ENCODE data around the gene CDK14. TPM values are rescaled to one million over a fixed set of nuclear protein-coding genes. Genes with fewer than 3 reads are reported as not detected.

Gene CDK14
- total and polyA plus RNA-seq, 2 donors (not counting 1 experiment from before 2014, with no cell fraction given): 42.1 to 167 TPM

DNA sequence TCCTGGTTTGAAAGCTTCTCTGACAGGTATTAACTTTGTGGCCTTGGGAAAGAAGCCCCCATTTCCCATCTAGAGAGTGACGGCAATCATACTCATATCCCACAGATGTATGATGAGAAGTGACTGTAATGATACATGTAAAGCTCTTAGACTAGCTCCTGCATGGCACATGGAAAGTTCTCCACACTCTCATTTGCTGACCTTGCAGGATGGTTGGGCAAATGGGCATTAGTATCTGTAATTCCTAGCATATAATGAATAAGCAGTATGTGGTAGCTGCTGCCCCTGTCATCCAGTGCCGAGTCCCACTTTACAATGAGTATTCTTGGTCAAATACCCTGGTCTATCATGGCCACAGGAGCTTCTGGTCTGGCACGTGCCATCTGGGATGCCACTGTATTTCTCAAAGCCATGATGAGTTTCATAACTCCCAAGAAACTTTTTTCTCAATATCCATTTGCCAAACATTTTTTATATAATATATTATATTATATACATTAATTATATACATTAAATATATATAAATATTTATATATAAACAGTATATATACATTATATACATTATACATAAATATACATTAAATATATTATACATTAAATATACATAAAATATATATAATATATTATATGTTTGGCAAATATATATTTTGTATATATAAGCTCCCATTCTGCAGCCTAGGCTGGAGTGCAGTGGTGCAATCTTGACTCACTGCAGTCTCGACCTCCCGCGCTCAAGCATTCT lies 561.6 kb downstream of the CDK14 start:
- Histone ChIP-seq H3K27ac (ENCODE audit: low read length in 2 of 2) (no peak overlapping the region), H4K20me1 (ENCODE audit: control insufficient read depth, insufficient read depth, low read length, poor library complexity, severe bottlenecking) (no peaks in the 10 kb centered on the region), H3K9me3 (ENCODE audit: control extremely low read depth in 1 of 3, control insufficient read depth in 2 of 3, insufficient read depth in 1 of 3, low read length in 2 of 3) (no peaks in the 10 kb centered on the region), H3K4me2 (replicated peaks; ENCODE audit: low read depth, low read length, poor library complexity, severe bottlenecking) (no peak overlapping the region), H3K79me2 (ENCODE audit: control insufficient read depth, insufficient read depth, low read length) (no peaks in the 10 kb centered on the region), H3K36me3 (replicated peaks in 1 of 2; ENCODE audit: control extremely low read depth in 1 of 2, control insufficient read depth in 1 of 2, extremely low read depth in 1 of 2, insufficient read depth in 2 of 2, low read length in 1 of 2) (peaks cover 3 to 4% of the 10 kb centered on the region in 2 experiments), H2AFZ (ENCODE audit: insufficient read depth, low read depth, low read length, poor library complexity, severe bottlenecking) (no peak overlapping the region), H3K27me3 (replicated peaks in 1 of 4; ENCODE audit: control extremely low read depth in 1 of 4, control insufficient read depth in 3 of 4, insufficient read depth in 4 of 4, low read length in 3 of 4) (no peaks in the 10 kb centered on the region), H3K9ac (ENCODE audit: low read length) (no peak overlapping the region), H3K4me1 (ENCODE audit: control insufficient read depth in 2 of 2, insufficient read depth in 2 of 2, low read length in 2 of 2) (no peaks in the 10 kb centered on the region), H3K4me3 (ENCODE audit: control extremely low read depth in 1 of 5, extremely low read depth in 1 of 5, insufficient read depth in 1 of 5, low read depth in 2 of 5, low read length in 4 of 5) (no peak overlapping the region)
- H3K27me3 Mint-ChIP-seq: no peaks in the 10 kb centered on the region
- H3K27ac Mint-ChIP-seq: no peak overlapping the region
- POLR2A ChIA-PET: no interaction called here
- no peak overlapping the region for H3K4me3 Mint-ChIP-seq
- DNase-seq: no peak
- WGBS (ENCODE audit: insufficient coverage): 78% methylated on average over 5 of the region's 6 CpGs
- H3K9me3 Mint-ChIP-seq (ENCODE audit: insufficient read depth): no peaks in the 10 kb centered on the region
- TF ChIP-seq EZH2 (IDR thresholded peaks at IDR 0.05; ENCODE audit: borderline replicate concordance, insufficient read depth, low read depth, low read length, poor library complexity, severe bottlenecking) (no peak), CTCF (IDR thresholded peaks at IDR 0.05) (no peak)
- intact Hi-C loops (cut with micrococcal nuclease): no loop called here
- no peak for ATAC-seq (ENCODE audit: low read depth)
- H3K4me1 Mint-ChIP-seq: peaks cover 4% of the 10 kb centered on the region
- CTCF ChIA-PET: interaction anchor here (1.2 kb wide), 1 partner anchor 15 kb away, joined by 3 read pairs; no protein-coding TSS in a partner anchor

DNA sequence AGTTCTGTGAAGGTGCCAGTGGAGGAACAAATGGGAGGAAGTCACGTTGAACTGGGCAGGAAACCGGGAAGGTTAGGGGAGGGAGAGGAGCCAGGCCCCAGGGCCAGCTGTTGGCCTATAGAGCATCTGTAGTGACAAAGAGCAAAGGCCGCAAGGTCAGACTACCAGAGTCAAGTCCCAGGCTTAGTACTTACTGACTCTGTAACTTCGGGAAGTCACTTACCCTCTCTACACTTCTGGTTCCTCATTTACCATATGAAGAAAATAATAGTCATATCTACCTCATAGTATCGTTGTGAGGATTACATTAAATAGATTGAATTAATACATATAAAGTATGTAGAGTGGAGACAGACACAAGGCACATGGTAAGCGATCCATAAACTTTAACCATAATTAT lies 566.3 kb downstream of the CDK14 start:
- Histone ChIP-seq H3K9ac (ENCODE audit: low read length) (no peak overlapping the region), H3K9me3 (ENCODE audit: control extremely low read depth in 1 of 3, control insufficient read depth in 2 of 3, insufficient read depth in 1 of 3, low read length in 2 of 3) (no peaks in the 10 kb centered on the region), H3K36me3 (replicated peaks in 1 of 2; ENCODE audit: control extremely low read depth in 1 of 2, control insufficient read depth in 1 of 2, extremely low read depth in 1 of 2, insufficient read depth in 2 of 2, low read length in 1 of 2) (no peaks in the 10 kb centered on the region), H3K4me3 (ENCODE audit: control extremely low read depth in 1 of 5, extremely low read depth in 1 of 5, insufficient read depth in 1 of 5, low read depth in 2 of 5, low read length in 4 of 5) (no peak overlapping the region), H3K27ac (ENCODE audit: low read length in 2 of 2) (no peak overlapping the region), H3K79me2 (ENCODE audit: control insufficient read depth, insufficient read depth, low read length) (no peaks in the 10 kb centered on the region), H3K27me3 (replicated peaks in 1 of 4; ENCODE audit: control extremely low read depth in 1 of 4, control insufficient read depth in 3 of 4, insufficient read depth in 4 of 4, low read length in 3 of 4) (no peaks in the 10 kb centered on the region), H3K4me2 (replicated peaks; ENCODE audit: low read depth, low read length, poor library complexity, severe bottlenecking) (no peak overlapping the region), H3K4me1 (ENCODE audit: control insufficient read depth in 2 of 2, insufficient read depth in 2 of 2, low read length in 2 of 2) (peaks cover 19% of the 10 kb centered on the region in 2 donors), H2AFZ (ENCODE audit: insufficient read depth, low read depth, low read length, poor library complexity, severe bottlenecking) (no peak overlapping the region), H4K20me1 (ENCODE audit: control insufficient read depth, insufficient read depth, low read length, poor library complexity, severe bottlenecking) (no peaks in the 10 kb centered on the region)
- no peak for TF ChIP-seq EZH2 (IDR thresholded peaks at IDR 0.05; ENCODE audit: borderline replicate concordance, insufficient read depth, low read depth, low read length, poor library complexity, severe bottlenecking)
- TF ChIP-seq CTCF (IDR thresholded peaks at IDR 0.05): no peak
- H3K4me1 Mint-ChIP-seq: peaks cover 37% of the 10 kb centered on the region
- ATAC-seq (ENCODE audit: low read depth) (no peak), DNase-seq (no peak)
- peak overlapping the region; percentile 54 for H3K27ac Mint-ChIP-seq
- intact Hi-C loops (cut with micrococcal nuclease): no loop called here
- ChIA-PET CTCF (no interaction called here), POLR2A (no interaction called here)
- H3K27me3 Mint-ChIP-seq: no peaks in the 10 kb centered on the region
- no peaks in the 10 kb centered on the region for H3K9me3 Mint-ChIP-seq (ENCODE audit: insufficient read depth)
- H3K4me3 Mint-ChIP-seq: no peak overlapping the region
- 81% methylated on average over 2 of the region's 6 CpGs for WGBS (ENCODE audit: insufficient coverage)
